ENCODE measurements around the gene SYMPK.

The SYMPK gene

GRCh38 chr19:45889210-45889885 lies 26.4 kb upstream of the SYMPK start:
- Histone ChIP-seq H3K4me3 (no peak overlapping the region), H3K36me3 (ENCODE audit: insufficient read depth, low read length) (no peaks in the 10 kb centered on the region), H3K9ac (ENCODE audit: insufficient read length) (no peak overlapping the region), H3K27ac (no peak overlapping the region), H3K9me3 (ENCODE audit: low read depth, low read length) (no peaks in the 10 kb centered on the region)
- no peak for DNase-seq (ENCODE audit: low read depth, low spot score)
- TF ChIP-seq EZH2 (IDR thresholded peaks at IDR 0.05), result no peak
- TF ChIP-seq POLR2AphosphoS5 (IDR thresholded peaks at IDR 0.05; ENCODE audit: borderline replicate concordance, low read depth, low read length), result no peak
- TF ChIP-seq FOXP2 (optimal IDR thresholded peaks at IDR 0.05; ENCODE audit: control extremely low read depth, extremely low read length, insufficient read depth), result no peak

GRCh38 chr19:45887200-45887710 lies 24.3 kb upstream of the SYMPK start:
- Histone ChIP-seq H3K4me3 (peak overlapping the region; percentile 98), H3K9me3 (ENCODE audit: low read depth, low read length) (no peaks in the 10 kb centered on the region), H3K36me3 (ENCODE audit: insufficient read depth, low read length) (no peaks in the 10 kb centered on the region), H3K9ac (ENCODE audit: insufficient read length) (peak overlapping the region; percentile 88), H3K27ac (peak overlapping the region; percentile 93)
- no peak for DNase-seq (ENCODE audit: low read depth, low spot score)
- TF ChIP-seq EZH2 (IDR thresholded peaks at IDR 0.05) (no peak), FOXP2 (optimal IDR thresholded peaks at IDR 0.05; ENCODE audit: control extremely low read depth, extremely low read length, insufficient read depth) (no peak), POLR2AphosphoS5 (IDR thresholded peaks at IDR 0.05; ENCODE audit: borderline replicate concordance, low read depth, low read length) (no peak)

- DNase-seq (ENCODE audit: low read depth, low spot score), result peak; percentile 77
- Histone ChIP-seq H3K27ac (peak overlapping the region; percentile 93), H3K9ac (ENCODE audit: insufficient read length) (peak overlapping the region; percentile 88), H3K9me3 (ENCODE audit: low read depth, low read length) (no peaks in the 10 kb centered on the region), H3K4me3 (peak overlapping the region; percentile 98), H3K36me3 (ENCODE audit: insufficient read depth, low read length) (no peaks in the 10 kb centered on the region)
- peak; percentile 78 for TF ChIP-seq POLR2AphosphoS5 (IDR thresholded peaks at IDR 0.05; ENCODE audit: borderline replicate concordance, low read depth, low read length)
- no peak for TF ChIP-seq FOXP2 (optimal IDR thresholded peaks at IDR 0.05; ENCODE audit: control extremely low read depth, extremely low read length, insufficient read depth)
Measured at GRCh38 chr19:45886427-45887199, 23.7 kb upstream of the SYMPK start.

- Histone ChIP-seq H3K9ac (ENCODE audit: insufficient read length) (peak within 1 kb of the TSS; percentile 88), H3K4me3 (peak within 1 kb of the TSS; percentile 98), H3K9me3 (ENCODE audit: low read depth, low read length) (no peaks in the 10 kb centered on the region), H3K27ac (peak within 1 kb of the TSS; percentile 93), H3K36me3 (ENCODE audit: insufficient read depth, low read length) (no peaks in the 10 kb centered on the region)
- DNase-seq (ENCODE audit: low read depth, low spot score), result peak; percentile 60
- TF ChIP-seq POLR2AphosphoS5 (IDR thresholded peaks at IDR 0.05; ENCODE audit: borderline replicate concordance, low read depth, low read length) (peak; percentile 22; the same call in 1 of the 2 replicates), EZH2 (IDR thresholded peaks at IDR 0.05) (no peak), FOXP2 (optimal IDR thresholded peaks at IDR 0.05; ENCODE audit: control extremely low read depth, extremely low read length, insufficient read depth) (no peak)
Measured at GRCh38 chr19:45885556-45886426, 22.8 kb upstream of the SYMPK start, which contains the start of gene IRF2BP1. IRF2BP1 (minus strand) TSS chr19:45886141; CDS start chr19:45885774, 367 bp downstream.

- no peak for DNase-seq (ENCODE audit: low read depth, low spot score)
- Histone ChIP-seq H3K36me3 (ENCODE audit: insufficient read depth, low read length) (no peaks in the 10 kb centered on the region), H3K4me3 (peak overlapping the region; percentile 98), H3K9ac (ENCODE audit: insufficient read length) (peak overlapping the region; percentile 88), H3K27ac (no peak overlapping the region), H3K9me3 (ENCODE audit: low read depth, low read length) (no peaks in the 10 kb centered on the region)
- TF ChIP-seq FOXP2 (optimal IDR thresholded peaks at IDR 0.05; ENCODE audit: control extremely low read depth, extremely low read length, insufficient read depth), result no peak
- no peak for TF ChIP-seq POLR2AphosphoS5 (IDR thresholded peaks at IDR 0.05; ENCODE audit: borderline replicate concordance, low read depth, low read length)
- TF ChIP-seq EZH2 (IDR thresholded peaks at IDR 0.05), result no peak
Measured at GRCh38 chr19:45884682-45885555, 22.0 kb upstream of the SYMPK start.

GRCh38 chr19:45883881-45884681 lies 21.1 kb upstream of the SYMPK start:
- no peak for DNase-seq (ENCODE audit: low read depth, low spot score)
- TF ChIP-seq EZH2 (IDR thresholded peaks at IDR 0.05) (no peak), FOXP2 (optimal IDR thresholded peaks at IDR 0.05; ENCODE audit: control extremely low read depth, extremely low read length, insufficient read depth) (no peak), POLR2AphosphoS5 (IDR thresholded peaks at IDR 0.05; ENCODE audit: borderline replicate concordance, low read depth, low read length) (no peak)
- H3K9me3 ChIP-seq (ENCODE audit: low read depth, low read length), result no peaks in the 10 kb centered on the region
- H3K9ac ChIP-seq (ENCODE audit: insufficient read length), result no peak overlapping the region
- no peak overlapping the region for H3K27ac ChIP-seq
- H3K36me3 ChIP-seq (ENCODE audit: insufficient read depth, low read length), result no peaks in the 10 kb centered on the region
- H3K4me3 ChIP-seq, result peak overlapping the region; percentile 52

GRCh38 chr19:45883586-45883880 lies 20.6 kb upstream of the SYMPK start:
- Histone ChIP-seq H3K4me3 (peak overlapping the region; percentile 52), H3K27ac (no peak overlapping the region), H3K9me3 (ENCODE audit: low read depth, low read length) (no peaks in the 10 kb centered on the region)

More at GRCh38 chr19:45883586-45883880, 20.6 kb upstream of the SYMPK start:
- Histone ChIP-seq H3K36me3 (ENCODE audit: insufficient read depth, low read length) (no peaks in the 10 kb centered on the region), H3K9ac (ENCODE audit: insufficient read length) (no peak overlapping the region)
- TF ChIP-seq FOXP2 (optimal IDR thresholded peaks at IDR 0.05; ENCODE audit: control extremely low read depth, extremely low read length, insufficient read depth) (no peak), POLR2AphosphoS5 (IDR thresholded peaks at IDR 0.05; ENCODE audit: borderline replicate concordance, low read depth, low read length) (no peak), EZH2 (IDR thresholded peaks at IDR 0.05) (no peak)
- DNase-seq (ENCODE audit: low read depth, low spot score), result no peak

Data from SK-N-MC (cell line).